GM19035 (cell line): Measurements from ENCODE around the gene FKBP4.
"Not testable (repeated sequence)": the region's sequence is repeated elsewhere in the genome, so short reads cannot be mapped to it uniquely, and the experiment has no call there.

Experiments
- ATAC-seq: cut with Tn5 transposase; IDR thresholded peaks from one replicate; pipeline ENCODE4 v1.9.1; 2021; ENCODE audit not compliant: unreplicated experiment

Gene FKBP4, protein sequence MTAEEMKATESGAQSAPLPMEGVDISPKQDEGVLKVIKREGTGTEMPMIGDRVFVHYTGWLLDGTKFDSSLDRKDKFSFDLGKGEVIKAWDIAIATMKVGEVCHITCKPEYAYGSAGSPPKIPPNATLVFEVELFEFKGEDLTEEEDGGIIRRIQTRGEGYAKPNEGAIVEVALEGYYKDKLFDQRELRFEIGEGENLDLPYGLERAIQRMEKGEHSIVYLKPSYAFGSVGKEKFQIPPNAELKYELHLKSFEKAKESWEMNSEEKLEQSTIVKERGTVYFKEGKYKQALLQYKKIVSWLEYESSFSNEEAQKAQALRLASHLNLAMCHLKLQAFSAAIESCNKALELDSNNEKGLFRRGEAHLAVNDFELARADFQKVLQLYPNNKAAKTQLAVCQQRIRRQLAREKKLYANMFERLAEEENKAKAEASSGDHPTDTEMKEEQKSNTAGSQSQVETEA

GRCh38 chr12:2794736-2795289, at the start of gene FKBP4:
Gene FKBP4, plus strand, starts transcription at chr12:2794970. Its CDS starts 170 bp downstream, at chr12:2795140.
- ATAC-seq, result peak; percentile 81

DNA sequence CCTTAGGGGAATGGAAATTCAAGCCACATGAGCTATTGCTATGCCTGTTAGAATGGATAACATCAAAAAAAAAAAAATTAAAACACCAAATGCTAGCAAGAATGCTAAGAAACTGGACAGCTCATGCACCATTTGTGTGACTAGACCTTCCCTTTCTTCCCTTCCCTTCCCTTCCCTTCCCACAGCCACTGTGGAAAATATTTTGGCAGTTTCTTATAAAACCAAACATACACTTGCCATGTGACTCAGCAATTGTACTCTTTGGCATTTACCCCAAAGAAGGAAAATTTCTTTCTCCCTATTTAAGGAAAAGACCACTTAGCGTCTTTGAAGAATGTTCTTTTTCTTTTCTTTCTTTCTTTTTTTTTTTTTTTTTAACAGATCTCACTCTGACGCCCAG, 49.1 kb upstream of the FKBP4 start:
- ATAC-seq, result no peak

GRCh38 chr12:2749580-2749979, 45.2 kb upstream of the FKBP4 start:
- ATAC-seq, result no peak

- ATAC-seq, result no peak
These were observed 44.6 kb upstream of the FKBP4 start for GRCh38 chr12:2750185-2750584.

- ATAC-seq, result no peak
These were observed 43.5 kb upstream of the FKBP4 start for GRCh38 chr12:2751230-2751629.

GRCh38 chr12:2751686-2752085, 43.1 kb upstream of the FKBP4 start:
- no peak for ATAC-seq

GRCh38 chr12:2752676-2753371, 41.9 kb upstream of the FKBP4 start:
- ATAC-seq, result no peak

DNA sequence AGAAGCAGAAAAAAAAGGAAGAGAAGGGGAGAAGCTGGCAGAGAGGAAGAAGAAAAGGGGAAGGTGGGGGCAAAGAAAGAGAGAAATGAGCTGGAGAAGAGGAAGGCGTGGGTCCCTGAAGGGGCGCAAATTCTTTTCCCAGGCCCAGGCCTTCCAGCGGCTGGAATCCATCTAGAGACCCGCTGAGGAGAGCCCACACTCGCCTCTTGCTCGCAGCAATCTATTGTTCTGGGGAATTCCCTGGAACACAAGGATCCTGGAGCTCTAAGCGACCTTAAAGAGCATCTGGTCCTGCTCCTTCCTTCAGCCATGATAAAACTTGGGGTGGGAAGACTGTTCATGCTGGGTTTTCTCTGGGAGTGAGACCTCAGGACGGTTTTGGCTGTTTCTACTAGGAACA, 41.2 kb upstream of the FKBP4 start:
- ATAC-seq, result no peak

DNA sequence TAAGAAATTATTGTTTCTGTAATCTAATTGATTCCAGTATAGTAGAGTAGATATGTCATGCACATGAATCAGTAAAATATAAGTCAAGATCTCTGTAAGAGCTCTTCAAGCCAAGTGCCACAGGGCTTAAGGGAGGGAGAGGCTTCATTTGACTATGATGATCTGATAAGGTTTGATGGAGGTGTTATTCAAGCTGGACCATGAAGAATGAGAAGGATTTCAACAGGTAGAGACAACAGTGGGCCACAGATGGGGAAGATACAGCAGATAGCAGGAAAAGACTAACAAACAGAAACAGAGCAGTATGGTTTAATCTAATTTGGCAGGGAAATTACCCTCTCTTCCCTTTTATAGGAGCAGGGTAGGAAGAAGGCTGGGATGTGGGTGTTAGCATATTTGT, 40.6 kb upstream of the FKBP4 start:
- no peak for ATAC-seq

DNA sequence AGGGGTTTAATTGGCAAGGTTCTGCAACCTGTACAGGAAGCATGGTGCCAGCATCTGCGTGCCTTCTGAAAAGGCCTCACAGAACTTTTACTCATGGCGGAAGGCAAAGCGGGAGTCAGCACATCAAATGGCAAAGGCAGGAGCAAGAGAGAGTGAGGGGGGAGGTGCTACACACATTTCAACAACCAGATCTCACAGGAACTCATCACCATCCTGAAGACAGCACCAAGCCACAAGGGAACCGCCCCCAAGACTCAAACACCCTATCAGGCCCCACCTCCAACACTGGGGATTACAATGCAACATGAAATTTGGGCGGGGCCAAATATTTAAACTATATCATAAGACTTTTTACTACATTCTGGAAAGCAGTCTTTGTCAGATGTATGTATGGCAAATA, 38.0 kb upstream of the FKBP4 start:
- no peak for ATAC-seq

GRCh38 chr12:2759733-2760132, 35.0 kb upstream of the FKBP4 start:
- ATAC-seq, result no peak

DNA sequence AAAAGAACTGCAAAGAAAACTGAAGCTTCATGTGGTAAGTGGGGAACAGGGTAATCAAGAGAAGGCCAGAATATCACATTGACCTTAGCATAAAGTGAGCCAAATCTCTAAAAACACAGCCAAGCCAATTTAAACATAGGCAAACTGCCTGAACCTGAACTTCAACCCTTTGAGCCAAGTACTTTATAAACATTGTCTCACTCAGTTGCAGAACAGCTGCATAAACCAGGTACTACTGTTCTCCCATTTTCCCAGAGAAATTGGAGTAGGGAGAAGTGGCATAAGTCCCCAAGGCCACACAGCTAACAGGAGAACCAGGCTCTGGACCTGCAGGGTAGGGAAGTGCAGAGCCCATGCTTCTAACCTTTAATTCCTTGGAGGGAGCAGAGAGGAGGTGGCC, 30.4 kb upstream of the FKBP4 start:
- ATAC-seq, result no peak

DNA sequence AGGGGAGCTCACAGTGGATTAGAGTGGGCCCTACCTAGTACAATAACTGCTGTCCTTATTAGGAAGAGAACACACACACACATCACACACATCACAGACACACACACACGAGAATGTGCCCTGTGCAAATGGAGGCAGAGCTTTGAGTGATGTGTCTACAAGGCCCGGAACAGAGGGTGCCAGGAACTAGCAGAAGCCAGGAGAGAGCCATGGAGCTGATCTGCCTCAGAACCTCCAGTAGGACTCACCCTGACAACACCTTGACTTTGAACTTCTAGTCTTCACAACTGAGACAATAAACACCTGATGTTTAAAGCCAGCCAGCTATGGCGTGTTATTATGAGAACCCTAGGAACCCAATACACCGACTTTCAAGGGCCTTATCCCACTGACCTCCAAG, 29.7 kb upstream of the FKBP4 start:
- ATAC-seq, result no peak

- no peak for ATAC-seq
These were observed 29.2 kb upstream of the FKBP4 start for GRCh38 chr12:2765608-2766007.

GRCh38 chr12:2768224-2768961, 26.4 kb upstream of the FKBP4 start:
- no peak for ATAC-seq

DNA sequence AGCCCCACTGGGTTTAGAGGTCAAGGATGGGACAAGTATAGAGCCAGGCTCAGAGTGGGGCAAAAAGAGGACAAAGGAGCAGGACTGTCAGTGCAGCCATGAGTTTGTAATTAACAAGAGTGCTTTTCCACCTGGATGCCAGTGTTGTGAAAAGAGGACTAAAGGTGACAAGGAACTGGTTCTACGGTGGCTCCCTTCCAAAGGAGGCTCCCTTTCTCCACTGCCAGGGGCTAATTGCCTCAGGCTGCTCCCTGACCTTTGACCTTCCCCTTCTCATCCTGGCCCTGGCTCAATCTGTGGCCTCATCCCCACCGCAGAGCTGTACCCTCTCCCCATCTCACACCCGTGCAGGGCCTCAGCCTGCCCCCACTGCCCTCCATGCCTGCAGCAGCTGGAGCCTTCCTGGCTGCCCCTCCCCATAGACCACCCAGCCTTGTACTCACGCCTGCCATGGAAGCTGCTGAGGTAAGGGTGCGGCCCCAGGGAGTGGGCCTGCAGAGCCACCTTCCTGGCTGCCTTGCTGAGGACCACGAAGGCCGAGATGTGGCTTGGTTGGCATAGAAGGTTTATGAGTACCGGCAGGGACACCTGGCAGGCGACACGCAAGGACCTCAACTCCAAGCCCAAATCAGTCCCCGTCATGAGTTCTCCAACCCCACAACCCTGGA, 24.8 kb upstream of the FKBP4 start:
- ATAC-seq, result no peak

DNA sequence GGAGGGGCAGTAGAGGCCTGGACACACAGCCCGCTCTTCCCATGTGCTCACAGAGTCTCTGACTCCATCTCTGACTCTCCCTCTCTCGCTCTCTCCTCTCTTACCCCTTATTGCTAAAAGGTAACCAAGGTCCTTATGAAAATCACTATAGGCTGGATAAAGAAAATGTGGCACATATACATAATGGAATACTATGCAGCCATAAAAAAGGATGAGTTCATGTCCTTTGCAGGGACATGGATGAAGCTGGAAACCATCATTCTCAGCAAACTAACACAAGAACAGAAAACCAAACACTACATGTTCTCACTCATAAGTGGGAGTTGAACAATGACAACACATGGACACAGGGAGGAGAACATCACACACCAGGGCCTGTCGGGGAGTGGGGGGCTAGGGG, 24.2 kb upstream of the FKBP4 start:
- ATAC-seq, result not testable (repeated sequence)

DNA sequence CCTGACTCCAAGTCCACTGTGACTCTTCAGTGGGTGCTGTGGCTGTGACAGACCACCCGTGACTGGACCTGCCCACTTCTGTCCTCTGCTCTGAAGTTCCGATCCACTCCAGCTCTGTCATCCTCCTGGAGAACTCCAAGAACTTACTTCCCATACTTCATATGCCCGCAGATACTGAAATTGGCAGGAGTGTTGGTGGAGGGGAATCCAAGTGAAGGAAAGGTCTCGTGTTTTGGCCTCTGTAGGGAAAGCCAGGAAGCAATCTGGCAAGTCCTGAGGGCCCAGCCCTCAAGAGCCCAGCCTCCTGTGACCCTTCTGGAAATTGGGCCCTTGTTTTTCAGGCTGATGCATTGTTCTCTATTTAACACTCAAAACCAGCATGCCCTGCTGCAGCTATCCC, 22.4 kb upstream of the FKBP4 start:
- ATAC-seq, result no peak

DNA sequence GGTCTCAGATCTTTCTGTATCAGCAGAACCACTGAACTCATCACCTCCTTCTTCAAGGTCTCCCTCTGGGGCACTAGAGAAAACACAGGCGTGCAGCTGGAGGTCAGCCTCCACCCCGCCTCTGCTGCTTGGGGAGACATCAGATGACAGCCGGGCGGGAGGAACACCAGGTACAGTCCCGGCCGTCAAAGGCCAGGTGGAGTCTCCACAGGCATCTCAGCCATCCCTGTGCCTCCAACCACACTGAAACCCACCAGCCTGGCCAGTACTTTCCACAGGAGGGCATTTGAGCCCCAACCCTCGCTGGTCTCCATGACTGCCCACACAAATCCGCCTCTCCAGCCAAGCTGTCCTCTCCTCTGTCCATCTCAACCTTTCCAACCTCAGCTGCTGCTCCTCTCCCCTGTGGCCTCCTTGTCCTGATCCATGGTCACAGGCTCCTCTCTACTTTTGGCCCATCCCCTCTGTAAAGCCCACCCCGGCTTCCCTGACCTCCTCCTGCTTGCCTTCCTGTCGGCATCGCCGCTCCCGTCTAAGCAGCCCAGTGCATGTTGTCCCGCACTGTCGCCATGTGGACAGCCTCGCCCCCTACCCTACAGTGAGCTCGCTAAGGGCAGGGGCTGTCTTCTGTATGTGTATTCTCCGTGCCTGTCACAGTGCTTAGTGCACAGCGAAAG, 21.4 kb upstream of the FKBP4 start:
- no peak for ATAC-seq

GRCh38 chr12:2775431-2775830, 19.3 kb upstream of the FKBP4 start:
- no peak for ATAC-seq
